Measurements from ENCODE around the gene ARHGAP45.

GRCh38 chr19:1070931-1071791 is 4.2 kb downstream of the ARHGAP45 start:
- TF ChIP-seq CTCF (IDR thresholded peaks at IDR 0.05) = no peak
- TF ChIP-seq POLR2A (IDR thresholded peaks at IDR 0.05) = no peak

Data from Peyer's patch (tissue), 4 donors.